ENCODE data around the gene SOCS6.

- TF ChIP-seq, protein P1, sequence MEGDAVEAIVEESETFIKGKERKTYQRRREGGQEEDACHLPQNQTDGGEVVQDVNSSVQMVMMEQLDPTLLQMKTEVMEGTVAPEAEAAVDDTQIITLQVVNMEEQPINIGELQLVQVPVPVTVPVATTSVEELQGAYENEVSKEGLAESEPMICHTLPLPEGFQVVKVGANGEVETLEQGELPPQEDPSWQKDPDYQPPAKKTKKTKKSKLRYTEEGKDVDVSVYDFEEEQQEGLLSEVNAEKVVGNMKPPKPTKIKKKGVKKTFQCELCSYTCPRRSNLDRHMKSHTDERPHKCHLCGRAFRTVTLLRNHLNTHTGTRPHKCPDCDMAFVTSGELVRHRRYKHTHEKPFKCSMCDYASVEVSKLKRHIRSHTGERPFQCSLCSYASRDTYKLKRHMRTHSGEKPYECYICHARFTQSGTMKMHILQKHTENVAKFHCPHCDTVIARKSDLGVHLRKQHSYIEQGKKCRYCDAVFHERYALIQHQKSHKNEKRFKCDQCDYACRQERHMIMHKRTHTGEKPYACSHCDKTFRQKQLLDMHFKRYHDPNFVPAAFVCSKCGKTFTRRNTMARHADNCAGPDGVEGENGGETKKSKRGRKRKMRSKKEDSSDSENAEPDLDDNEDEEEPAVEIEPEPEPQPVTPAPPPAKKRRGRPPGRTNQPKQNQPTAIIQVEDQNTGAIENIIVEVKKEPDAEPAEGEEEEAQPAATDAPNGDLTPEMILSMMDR (IDR thresholded peaks at IDR 0.05; ENCODE audit: extremely low read depth in 1 of 2, insufficient read depth in 1 of 2, low read depth in 1 of 2, low read length in 2 of 2): no peak
- no peak for TF ChIP-seq POLR2AphosphoS5 (IDR thresholded peaks at IDR 0.05; ENCODE audit: insufficient read depth, low read depth, low read length)
Measured at GRCh38 chr18:70354080-70354479, 65.2 kb downstream of the SOCS6 start.

Data from endothelial cell of umbilical vein (primary cell).